Loucy (cell line): Measurements from ENCODE around the gene MBNL2.

Experiments used
- H2AFZ ChIP-seq: fragments of 200-600 bp; sonication (generic); 2 replicates; pipeline ENCODE4 v1.6.0; 2016; ENCODE audit warnings: antibody characterized with exemption, mild to moderate bottlenecking, low read length, moderate library complexity
- H3F3A ChIP-seq: fragments of 200-600 bp; 2 replicates; pipeline ENCODE4 v1.6.0; 2016; ENCODE audit warnings: antibody characterized with exemption, low read depth, mild to moderate bottlenecking
- H3K27me3 ChIP-seq: fragments of 200-600 bp; sonication (generic); 2 replicates; pipeline ENCODE4 v1.6.1; 2014; ENCODE audit warnings: low read length, mild to moderate bottlenecking; ENCODE audit not compliant: insufficient read depth, poor library complexity, severe bottlenecking
- H3K36me3 ChIP-seq: fragments of 200-600 bp; sonication (generic); 2 replicates; pipeline ENCODE4 v1.6.1; 2016; ENCODE audit warnings: low read length; ENCODE audit not compliant: insufficient read depth
- H3K4me1 ChIP-seq: fragments of 200-600 bp; sonication (generic); 2 replicates; pipeline ENCODE4 v1.5.1; 2014; ENCODE audit warnings: low read length, mild to moderate bottlenecking; ENCODE audit not compliant: insufficient read depth, poor library complexity, severe bottlenecking
- H3K4me2 ChIP-seq: fragments of 200-600 bp; sonication (generic); 2 replicates; pipeline ENCODE4 v1.6.0; 2014; ENCODE audit warnings: antibody characterized with exemption, low read length, low read depth, mild to moderate bottlenecking; ENCODE audit not compliant: poor library complexity, severe bottlenecking
- H3K4me3 ChIP-seq: fragments of 200-600 bp; sonication (generic); 2 replicates; pipeline ENCODE4 v1.5.1; 2014; ENCODE audit warnings: low read length, mild to moderate bottlenecking, mixed read lengths; ENCODE audit not compliant: poor library complexity, severe bottlenecking
- H3K79me2 ChIP-seq: fragments of 200-600 bp; sonication (generic); 2 replicates; pipeline ENCODE4 v1.6.1; 2014; ENCODE audit warnings: low read length; ENCODE audit not compliant: insufficient read depth
- H3K9ac ChIP-seq: fragments of 200-600 bp; sonication (generic); 2 replicates; pipeline ENCODE4 v1.6.0; 2014; ENCODE audit warnings: mild to moderate bottlenecking, low read depth, low read length, moderate library complexity; ENCODE audit not compliant: poor library complexity, severe bottlenecking
- H3K9me2 ChIP-seq: fragments of 200-600 bp; sonication (generic); replicated peaks from 2 replicates; pipeline ENCODE4 v1.6.1; 2016; ENCODE audit warnings: low read depth, low read length, mixed read lengths
- H3K9me3 ChIP-seq: fragments of 200-600 bp; sonication (generic); 2 replicates; pipeline ENCODE4 v1.6.1; 2014; ENCODE audit warnings: mild to moderate bottlenecking, antibody characterized with exemption, low read length, low read depth; ENCODE audit not compliant: insufficient read depth
- H4K20me1 ChIP-seq: fragments of 200-600 bp; sonication (generic); 2 replicates; pipeline ENCODE4 v1.6.0; 2014; ENCODE audit warnings: antibody characterized with exemption, low read length, mild to moderate bottlenecking; ENCODE audit not compliant: insufficient read depth, poor library complexity, severe bottlenecking
- EZH2phosphoT487 ChIP-seq: fragments of 200-600 bp; IDR thresholded peaks from 2 replicates; pipeline ENCODE4 v1.6.1; 2018; ENCODE audit warnings: antibody characterized with exemption, mild to moderate bottlenecking, moderate library complexity, borderline replicate concordance
- TF ChIP-seq, protein P1 (sequence below): fragments of 200-600 bp; sonication (generic); conservative IDR thresholded peaks from 2 replicates; pipeline ENCODE4 v1.5.1; 2014; ENCODE audit warnings: mild to moderate bottlenecking, antibody characterized with exemption, low read length

The MBNL2 gene

DNA sequence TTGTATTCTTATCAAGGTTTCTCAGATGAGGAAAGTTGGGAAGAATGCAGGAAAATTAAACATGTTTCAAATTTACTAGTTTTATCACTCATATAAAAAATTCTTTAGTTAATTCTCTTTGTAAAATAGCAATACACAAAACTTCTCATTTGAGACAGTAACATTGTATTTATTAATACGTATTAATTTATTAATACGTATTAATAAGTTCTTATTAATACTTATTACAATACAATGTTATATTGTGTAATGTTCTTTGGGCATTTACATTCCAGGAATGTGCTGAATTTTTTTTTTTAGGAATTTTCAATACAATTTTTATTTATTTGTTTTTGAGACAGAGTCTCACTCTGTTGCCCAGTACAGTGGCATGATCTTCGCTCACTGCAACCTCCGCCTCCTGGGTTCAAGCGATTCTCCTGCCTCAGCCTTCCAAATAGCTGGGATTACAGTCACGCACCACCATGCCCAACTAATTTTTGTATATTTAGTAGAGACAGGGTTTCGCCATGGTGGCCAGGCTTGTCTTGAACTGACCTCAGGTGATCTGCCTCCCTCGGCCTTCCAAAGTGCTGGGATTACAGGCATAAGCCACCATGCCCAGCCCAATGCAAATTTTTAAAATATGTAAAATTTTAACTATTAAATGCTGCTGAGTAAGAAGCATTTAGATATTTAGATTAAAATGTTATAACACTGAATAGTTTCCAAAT, 31.6 kb downstream of the MBNL2 start:
- Histone ChIP-seq H4K20me1 (no peaks in the 10 kb centered on the region), H3K4me1 (peaks cover 25% of the 10 kb centered on the region), H3K9ac (no peak overlapping the region), H3K9me2 (no peaks in the 10 kb centered on the region), H3K27me3 (no peaks in the 10 kb centered on the region), H3K9me3 (no peaks in the 10 kb centered on the region), H3F3A (no peaks in the 10 kb centered on the region), H3K79me2 (peaks cover 7% of the 10 kb centered on the region; the same call in 1 of the 2 replicates), H3K4me2 (no peak overlapping the region), H2AFZ (no peak overlapping the region), H3K36me3 (no peaks in the 10 kb centered on the region), H3K4me3 (no peak overlapping the region)
- TF ChIP-seq EZH2phosphoT487: no peak
- TF ChIP-seq, protein P1, sequence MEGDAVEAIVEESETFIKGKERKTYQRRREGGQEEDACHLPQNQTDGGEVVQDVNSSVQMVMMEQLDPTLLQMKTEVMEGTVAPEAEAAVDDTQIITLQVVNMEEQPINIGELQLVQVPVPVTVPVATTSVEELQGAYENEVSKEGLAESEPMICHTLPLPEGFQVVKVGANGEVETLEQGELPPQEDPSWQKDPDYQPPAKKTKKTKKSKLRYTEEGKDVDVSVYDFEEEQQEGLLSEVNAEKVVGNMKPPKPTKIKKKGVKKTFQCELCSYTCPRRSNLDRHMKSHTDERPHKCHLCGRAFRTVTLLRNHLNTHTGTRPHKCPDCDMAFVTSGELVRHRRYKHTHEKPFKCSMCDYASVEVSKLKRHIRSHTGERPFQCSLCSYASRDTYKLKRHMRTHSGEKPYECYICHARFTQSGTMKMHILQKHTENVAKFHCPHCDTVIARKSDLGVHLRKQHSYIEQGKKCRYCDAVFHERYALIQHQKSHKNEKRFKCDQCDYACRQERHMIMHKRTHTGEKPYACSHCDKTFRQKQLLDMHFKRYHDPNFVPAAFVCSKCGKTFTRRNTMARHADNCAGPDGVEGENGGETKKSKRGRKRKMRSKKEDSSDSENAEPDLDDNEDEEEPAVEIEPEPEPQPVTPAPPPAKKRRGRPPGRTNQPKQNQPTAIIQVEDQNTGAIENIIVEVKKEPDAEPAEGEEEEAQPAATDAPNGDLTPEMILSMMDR: no peak

DNA sequence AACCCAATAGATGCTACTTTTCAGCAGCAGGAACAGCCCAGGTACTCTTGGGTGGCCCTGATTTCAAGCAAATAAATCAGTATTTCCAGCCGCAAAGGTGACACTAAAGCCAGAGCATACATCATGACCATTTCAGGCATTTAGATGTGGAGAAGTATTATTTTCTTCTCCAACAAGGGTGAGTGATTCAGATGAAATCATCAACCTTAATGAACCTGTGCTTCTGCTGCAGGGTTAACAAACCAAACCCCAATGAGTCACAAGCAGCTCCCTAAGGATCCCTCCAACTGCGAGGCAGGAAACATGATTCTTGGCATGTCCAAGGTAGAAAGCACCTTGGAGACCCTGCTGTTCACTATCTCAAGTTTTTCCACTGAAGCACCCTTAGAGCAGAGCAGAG, 32.7 kb downstream of the MBNL2 start:
- Histone ChIP-seq H3K4me2 (no peak overlapping the region), H3K4me1 (peaks cover 31% of the 10 kb centered on the region), H3K36me3 (no peaks in the 10 kb centered on the region), H3K79me2 (peaks cover 7% of the 10 kb centered on the region; the same call in 1 of the 2 replicates), H3K27me3 (no peaks in the 10 kb centered on the region), H3K9ac (no peak overlapping the region), H3K4me3 (no peak overlapping the region), H2AFZ (no peak overlapping the region), H3F3A (no peaks in the 10 kb centered on the region), H4K20me1 (no peaks in the 10 kb centered on the region), H3K9me3 (no peaks in the 10 kb centered on the region), H3K9me2 (no peaks in the 10 kb centered on the region)
- TF ChIP-seq, protein P1: no peak
- no peak for TF ChIP-seq EZH2phosphoT487

DNA sequence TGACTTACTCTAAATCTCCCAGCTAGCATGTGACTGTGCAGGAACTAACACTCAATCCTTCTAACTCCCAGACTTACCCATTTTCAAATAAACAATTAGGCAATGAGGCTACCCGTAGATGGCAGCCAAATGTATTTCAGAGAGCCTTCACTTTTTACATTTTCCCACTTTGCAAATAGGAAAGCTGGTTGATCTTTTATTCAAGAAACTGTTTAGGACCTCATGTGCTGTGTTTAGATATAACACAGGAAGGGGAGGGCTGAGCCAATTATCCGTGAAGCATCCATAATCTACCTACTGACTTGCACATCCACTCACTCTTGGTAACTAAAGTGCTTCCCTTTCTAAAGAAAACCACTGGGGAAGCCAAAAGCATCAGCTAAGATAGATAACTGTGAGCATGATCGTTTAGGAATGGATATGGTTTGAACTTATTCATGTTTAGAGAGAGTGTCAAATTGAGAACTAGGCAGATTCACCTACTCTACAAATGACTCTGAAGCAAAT, 33.4 kb downstream of the MBNL2 start:
- Histone ChIP-seq H3K4me3 (no peak overlapping the region), H2AFZ (no peak overlapping the region), H3K9me2 (no peaks in the 10 kb centered on the region), H3K9ac (no peak overlapping the region), H3K9me3 (no peaks in the 10 kb centered on the region), H3K4me1 (peaks cover 31% of the 10 kb centered on the region), H3K79me2 (peaks cover 7% of the 10 kb centered on the region; the same call in 1 of the 2 replicates), H3K36me3 (no peaks in the 10 kb centered on the region), H3F3A (no peaks in the 10 kb centered on the region), H3K27me3 (no peaks in the 10 kb centered on the region), H3K4me2 (no peak overlapping the region), H4K20me1 (no peaks in the 10 kb centered on the region)
- no peak for TF ChIP-seq EZH2phosphoT487
- TF ChIP-seq, protein P1: no peak
